GM12878 (cell line): ENCODE data around the gene LGI1. TPM values are rescaled to one million over a fixed set of nuclear protein-coding genes. Genes with fewer than 3 reads are reported as not detected.

Source experiments
- ASH2L ChIP-seq: fragments of 300-600, 200-600 bp; sonication (generic); IDR thresholded peaks from 2 replicates; pipeline ENCODE4 v1.6.1; 2017; ENCODE audit warnings: low read depth, mild to moderate bottlenecking, borderline replicate concordance
- BCLAF1 ChIP-seq: fragments of 450-650 bp; IDR thresholded peaks from 2 replicates; pipeline ENCODE4 v1.6.1; 2017; ENCODE audit warnings: antibody characterized with exemption, mild to moderate bottlenecking, moderate library complexity
- CTCF ChIP-seq, 3 experiments: IDR thresholded peaks in 2 of 3; conservative IDR thresholded peaks in 1 of 3; 2 replicates each; pipeline ENCODE4 v1.5.1; 2011; ENCODE audit warnings: low read depth in 3 of 3, low read length in 3 of 3, mild to moderate bottlenecking in 3 of 3, control low read depth in 2 of 3, moderate library complexity in 2 of 3, inconsistent platforms in 1 of 3, mixed read lengths in 1 of 3; ENCODE audit not compliant: control insufficient read depth in 2 of 3, insufficient read depth in 1 of 3; ENCODE audit errors: extremely low read depth in 1 of 3
- HSF1 ChIP-seq: fragments of 150-350 bp; IDR thresholded peaks from 2 replicates; pipeline ENCODE4 v1.6.1; 2014; ENCODE audit warnings: mild to moderate bottlenecking, low read depth, low read length
- IRF5 ChIP-seq: fragments of 450-650 bp; IDR thresholded peaks from 2 replicates; pipeline ENCODE4 v1.6.1; 2017; ENCODE audit warnings: borderline replicate concordance
- MYC ChIP-seq: IDR thresholded peaks from 2 replicates; pipeline ENCODE4 v1.6.1; 2011; ENCODE audit warnings: mild to moderate bottlenecking, low read length, moderate library complexity, inconsistent platforms; ENCODE audit not compliant: insufficient read depth, insufficient replicate concordance, insufficient read length, severe bottlenecking
- POLR2AphosphoS5 ChIP-seq: IDR thresholded peaks from 2 replicates; pipeline ENCODE4 v1.6.1; 2011; ENCODE audit warnings: mild to moderate bottlenecking, low read length, inconsistent platforms
- SMAD1 ChIP-seq: fragments of 450-650 bp; IDR thresholded peaks from 2 replicates; pipeline ENCODE4 v1.6.1; 2018; ENCODE audit warnings: mild to moderate bottlenecking, low read depth; ENCODE audit not compliant: partially characterized antibody
- SMC3 ChIP-seq: IDR thresholded peaks from 2 replicates; pipeline ENCODE4 v1.6.1; 2011; ENCODE audit warnings: low read length, improper control_type of control experiment, borderline replicate concordance
- SUPT20H ChIP-seq: IDR thresholded peaks from 2 replicates; pipeline ENCODE4 v1.6.1; 2011; ENCODE audit warnings: low read depth, mild to moderate bottlenecking, low read length, moderate library complexity, borderline replicate concordance; ENCODE audit not compliant: control insufficient read depth
- ZBED1 ChIP-seq: IDR thresholded peaks from 2 replicates; pipeline ENCODE4 v1.6.1; 2016; ENCODE audit warnings: borderline replicate concordance
- ZNF207 ChIP-seq: fragments of 450-650 bp; IDR thresholded peaks from 2 replicates; pipeline ENCODE4 v1.6.1; 2014; ENCODE audit warnings: antibody characterized with exemption, mild to moderate bottlenecking, borderline replicate concordance
- polyA plus RNA-seq, 11 experiments: library from polyadenylated mRNA; depleted of rRNA in 4 of 11; unstranded in 6 of 11; stranded (reverse) in 5 of 11; fragments of >200 nt; fragmentation: Nextera tagmentation in 4 of 11; fragmentation: Illumina TruSeq in 1 of 11; extraction: Ambion mirVana in 4 of 11; extraction: Trizol in 1 of 11; gene quantifications; 1 replicate in 1 of 11; 2 replicates in 10 of 11; pipeline versions ENCODE4 v1.2.1 to v1.2.3, GENCODE V29; 2011 to 2016; ENCODE audit warnings: inconsistent platforms in 2 of 11, missing spikeins in 2 of 11, low read depth in 1 of 11
- total RNA-seq, 4 experiments: library from RNA; depleted of rRNA in 3 of 4; stranded (reverse); fragments of >200 nt in 3 of 4; fragmentation: Illumina TruSeq in 1 of 4; extraction: Trizol in 1 of 4; gene quantifications; 2 replicates each; pipeline versions ENCODE4 v1.2.1 to v1.2.3, GENCODE V29; 2013 to 2021
- TF ChIP-seq, protein P1 (sequence below): fragments of 450-650 bp; IDR thresholded peaks from 2 replicates; pipeline ENCODE4 v1.6.1; 2018; ENCODE audit warnings: borderline replicate concordance, mild to moderate bottlenecking; ENCODE audit not compliant: partially characterized antibody
- TF ChIP-seq, protein P2 (sequence below): IDR thresholded peaks from 2 replicates; pipeline ENCODE4 v1.6.1; 2011; ENCODE audit warnings: borderline replicate concordance, low read depth, mild to moderate bottlenecking, moderate library complexity, low read length; ENCODE audit not compliant: insufficient read depth, poor library complexity, severe bottlenecking

Gene LGI1
- total and polyA plus RNA-seq, 10 of the 15 experiments (the other 5 are each of a cell fraction or from before 2014, with no cell fraction given) = not detected

DNA sequence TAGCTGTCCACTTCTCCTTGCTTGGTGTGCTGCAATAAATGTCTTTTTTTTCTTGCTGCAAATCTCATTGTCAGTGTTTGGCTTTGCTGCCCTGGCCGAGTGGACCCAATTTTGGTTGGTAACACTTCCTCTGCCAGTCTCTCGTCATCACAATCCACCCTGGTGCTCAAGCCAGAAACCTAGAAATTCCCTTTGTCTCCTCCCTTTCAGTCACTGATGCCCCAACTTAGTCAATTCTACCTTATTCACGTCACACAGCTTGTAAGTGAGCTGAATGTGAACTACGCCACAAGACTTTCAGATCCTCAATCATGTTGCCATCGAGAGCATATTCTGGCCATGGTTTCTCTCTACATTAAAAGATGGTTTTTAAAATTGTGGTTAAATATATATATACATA lies 42.4 kb upstream of the LGI1 start (continued):
- TF ChIP-seq, protein P1, sequence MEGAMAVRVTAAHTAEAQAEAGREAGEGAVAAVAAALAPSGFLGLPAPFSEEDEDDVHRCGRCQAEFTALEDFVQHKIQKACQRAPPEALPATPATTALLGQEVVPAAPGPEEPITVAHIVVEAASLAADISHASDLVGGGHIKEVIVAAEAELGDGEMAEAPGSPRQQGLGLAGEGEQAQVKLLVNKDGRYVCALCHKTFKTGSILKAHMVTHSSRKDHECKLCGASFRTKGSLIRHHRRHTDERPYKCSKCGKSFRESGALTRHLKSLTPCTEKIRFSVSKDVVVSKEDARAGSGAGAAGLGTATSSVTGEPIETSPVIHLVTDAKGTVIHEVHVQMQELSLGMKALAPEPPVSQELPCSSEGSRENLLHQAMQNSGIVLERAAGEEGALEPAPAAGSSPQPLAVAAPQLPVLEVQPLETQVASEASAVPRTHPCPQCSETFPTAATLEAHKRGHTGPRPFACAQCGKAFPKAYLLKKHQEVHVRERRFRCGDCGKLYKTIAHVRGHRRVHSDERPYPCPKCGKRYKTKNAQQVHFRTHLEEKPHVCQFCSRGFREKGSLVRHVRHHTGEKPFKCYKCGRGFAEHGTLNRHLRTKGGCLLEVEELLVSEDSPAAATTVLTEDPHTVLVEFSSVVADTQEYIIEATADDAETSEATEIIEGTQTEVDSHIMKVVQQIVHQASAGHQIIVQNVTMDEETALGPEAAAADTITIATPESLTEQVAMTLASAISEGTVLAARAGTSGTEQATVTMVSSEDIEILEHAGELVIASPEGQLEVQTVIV = no peak
- TF ChIP-seq SMAD1 (peak; percentile 71), ASH2L (no peak), ZNF207 (no peak), IRF5 (peak; percentile 38; the same call in 1 of the 2 replicates), SMC3 (no peak; the same call in 1 of the 2 replicates), SUPT20H (no peak), HSF1 (no peak), CTCF (IDR thresholded peaks at IDR 0.05 in 2 of 3, conservative IDR thresholded peaks at IDR 0.05 in 1 of 3; ENCODE audit: control insufficient read depth in 2 of 3, extremely low read depth in 1 of 3, insufficient read depth in 1 of 3, low read depth in 3 of 3, low read length in 3 of 3) (no peak), MYC (no peak), POLR2AphosphoS5 (no peak), ZBED1 (no peak), BCLAF1 (no peak)
- TF ChIP-seq, protein P2, sequence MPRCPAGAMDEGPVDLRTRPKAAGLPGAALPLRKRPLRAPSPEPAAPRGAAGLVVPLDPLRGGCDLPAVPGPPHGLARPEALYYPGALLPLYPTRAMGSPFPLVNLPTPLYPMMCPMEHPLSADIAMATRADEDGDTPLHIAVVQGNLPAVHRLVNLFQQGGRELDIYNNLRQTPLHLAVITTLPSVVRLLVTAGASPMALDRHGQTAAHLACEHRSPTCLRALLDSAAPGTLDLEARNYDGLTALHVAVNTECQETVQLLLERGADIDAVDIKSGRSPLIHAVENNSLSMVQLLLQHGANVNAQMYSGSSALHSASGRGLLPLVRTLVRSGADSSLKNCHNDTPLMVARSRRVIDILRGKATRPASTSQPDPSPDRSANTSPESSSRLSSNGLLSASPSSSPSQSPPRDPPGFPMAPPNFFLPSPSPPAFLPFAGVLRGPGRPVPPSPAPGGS = no peak
